LNCaP clone FGC (cell line): ENCODE measurements around the gene STAT4.

Experiments
- DNase-seq: peaks from one replicate; pipeline ENCODE4 v3.0.0-alpha.2; 2011; ENCODE audit warnings: low read depth
- H3K4me3 ChIP-seq: 2 replicates; pipeline ENCODE4 v1.5.1; 2011; ENCODE audit warnings: mild to moderate bottlenecking, low read depth, low read length, control low read depth
- CTCF ChIP-seq: IDR thresholded peaks from 2 replicates; pipeline ENCODE4 v1.5.1; 2012; ENCODE audit warnings: mild to moderate bottlenecking; ENCODE audit not compliant: control insufficient read depth, insufficient read depth; ENCODE audit errors: extremely low read depth

Gene STAT4

DNA sequence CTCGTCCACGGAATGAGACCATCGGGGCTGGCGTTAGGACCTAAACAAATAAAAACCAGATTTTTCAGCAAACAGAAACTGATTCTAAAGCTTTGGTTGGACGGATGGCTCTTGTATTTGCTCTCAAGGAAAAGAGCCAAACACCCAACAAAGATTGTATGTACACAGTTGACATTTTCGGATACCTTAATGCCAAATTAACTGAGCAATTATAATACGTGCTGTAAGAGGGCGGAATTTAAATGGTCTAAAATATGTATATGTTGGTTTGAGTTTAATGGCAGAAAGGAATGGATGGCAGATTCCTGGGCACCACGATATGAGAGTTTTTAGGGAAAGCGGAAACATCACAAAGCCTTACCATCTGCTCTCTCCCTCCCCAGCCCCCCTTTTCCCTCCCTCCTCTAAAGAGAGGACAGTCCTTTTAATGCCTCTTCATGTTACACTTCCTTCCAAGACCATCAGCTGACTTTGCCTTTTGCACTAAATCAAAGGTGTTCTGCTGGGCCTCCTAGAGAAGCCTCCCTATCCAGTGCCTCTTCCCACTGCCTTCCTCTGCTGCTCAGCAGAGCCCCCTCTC lies 170.1 kb downstream of the STAT4 start:
- TF ChIP-seq CTCF, result no peak
- no peak overlapping the region for H3K4me3 ChIP-seq
- DNase-seq, result no peak

DNA sequence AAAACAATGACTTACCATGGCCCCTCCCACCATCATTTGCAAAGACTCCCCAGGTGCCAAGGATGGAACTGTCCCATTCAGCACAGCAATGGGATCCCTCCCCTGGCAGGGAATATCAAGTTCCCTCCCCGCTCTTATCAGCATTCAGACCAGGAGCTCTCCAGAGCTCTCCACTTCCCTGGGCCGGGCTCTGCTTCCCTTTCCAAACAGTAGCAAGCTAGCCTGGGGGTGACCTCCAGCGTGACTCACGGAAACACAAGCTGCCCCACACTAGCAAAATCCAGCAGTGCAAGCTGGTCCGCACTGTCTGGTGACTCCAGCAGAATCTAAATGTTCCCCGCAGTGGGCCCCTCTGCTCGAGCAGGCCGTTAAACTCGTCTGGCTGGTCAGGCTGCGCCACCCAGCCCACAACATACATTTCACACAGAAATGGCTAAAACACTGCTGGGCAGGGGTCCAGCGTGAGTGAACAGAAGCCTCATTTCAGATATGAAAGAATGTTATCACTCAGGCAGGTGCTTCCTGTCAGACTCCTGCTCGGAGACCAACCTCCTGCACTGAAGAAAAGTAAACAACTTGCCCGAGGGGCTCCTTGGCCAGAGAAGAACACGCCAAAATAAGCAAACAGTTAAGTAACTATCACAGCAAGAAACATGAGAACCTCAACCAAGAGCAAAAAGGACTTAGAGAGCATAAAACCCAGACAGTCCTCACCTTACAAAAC lies 170.7 kb downstream of the STAT4 start:
- TF ChIP-seq CTCF, result no peak
- no peak overlapping the region for H3K4me3 ChIP-seq
- DNase-seq, result no peak
